ENCODE measurements around the gene B9D1.

- TF ChIP-seq CTCF (conservative IDR thresholded peaks at IDR 0.05; ENCODE audit: low read depth in 2 of 2) (peak; percentile 74 to 83), POLR2AphosphoS5 (IDR thresholded peaks at IDR 0.05; ENCODE audit: low read depth) (no peak), ETS1 (IDR thresholded peaks at IDR 0.05) (no peak), EZH2 (IDR thresholded peaks at IDR 0.05; ENCODE audit: low read depth, unreplicated experiment) (no peak), EZH2phosphoT487 (IDR thresholded peaks at IDR 0.05; ENCODE audit: unreplicated experiment) (no peak), CREB1 (CRISPR knock-in tag; IDR thresholded peaks at IDR 0.05; ENCODE audit: low read depth) (no peak), NANOG (IDR thresholded peaks at IDR 0.05; ENCODE audit: borderline replicate concordance) (no peak), REST (IDR thresholded peaks at IDR 0.05; ENCODE audit: unreplicated experiment) (no peak), JUNB (IDR thresholded peaks at IDR 0.05; ENCODE audit: unreplicated experiment) (no peak), STAT1 (IDR thresholded peaks at IDR 0.05; ENCODE audit: unreplicated experiment) (no peak)
Observed at GRCh38 chr17:19397556-19398041, 35.1 kb upstream of the B9D1 start.
